Liver (tissue), 9 donors: ENCODE data around the gene METTL15. TPM values are rescaled to one million over a fixed set of nuclear protein-coding genes. Genes with fewer than 3 reads are reported as not detected.

Experiments used
- DNase-seq: peaks from one replicate; pipeline ENCODE4 v3.0.0-alpha.2; 2017; ENCODE audit warnings: low spot score
- H3K27ac ChIP-seq, 2 donors: one replicate each; pipeline ENCODE4 v1.7.0; 2013; ENCODE audit warnings: inconsistent platforms in 2 of 2, low read length in 2 of 2, control low read depth in 1 of 2, low read depth in 1 of 2, mild to moderate bottlenecking in 1 of 2
- H3K27me3 ChIP-seq, 4 donors: one replicate each; pipeline versions ENCODE4 v1.6.1 to v1.7.0; 2013; ENCODE audit warnings: low read length in 3 of 4, inconsistent platforms in 1 of 4, mild to moderate bottlenecking in 1 of 4, moderate library complexity in 1 of 4; ENCODE audit not compliant: control insufficient read depth in 4 of 4, insufficient read depth in 4 of 4
- H3K36me3 ChIP-seq, 4 donors: one replicate each; pipeline versions ENCODE4 v1.6.1 to v1.7.0; 2013; ENCODE audit warnings: low read length in 3 of 4, mild to moderate bottlenecking in 3 of 4, low read depth in 1 of 4, moderate library complexity in 1 of 4; ENCODE audit not compliant: control insufficient read depth in 4 of 4, insufficient read depth in 3 of 4
- H3K4me1 ChIP-seq, 4 donors: one replicate each; pipeline versions ENCODE4 v1.6.1 to v1.7.0; 2013; ENCODE audit warnings: low read length in 3 of 4, mild to moderate bottlenecking in 3 of 4, moderate library complexity in 1 of 4; ENCODE audit not compliant: control insufficient read depth in 4 of 4, insufficient read depth in 4 of 4
- H3K4me3 ChIP-seq, 3 donors: one replicate each; pipeline versions ENCODE4 v1.6.1 to v1.7.0; 2013; ENCODE audit warnings: low read length in 3 of 3, control low read depth in 1 of 3, low read depth in 1 of 3, mild to moderate bottlenecking in 1 of 3
- H3K9ac ChIP-seq, 2 donors: one replicate each; pipeline ENCODE4 v1.7.0; 2013; ENCODE audit warnings: low read length in 2 of 2, mild to moderate bottlenecking in 2 of 2, moderate library complexity in 2 of 2, control low read depth in 1 of 2, low read depth in 1 of 2
- H3K9me3 ChIP-seq, 4 donors: one replicate each; pipeline versions ENCODE4 v1.6.1 to v1.7.0; 2013; ENCODE audit warnings: low read length in 3 of 4; ENCODE audit not compliant: control insufficient read depth in 4 of 4
- ATF3 ChIP-seq: IDR thresholded peaks from 2 replicates; pipeline ENCODE4 v1.6.1; 2016; ENCODE audit warnings: antibody characterized with exemption
- FOXA1 ChIP-seq: IDR thresholded peaks from 2 replicates; pipeline ENCODE4 v1.6.1; 2016; ENCODE audit warnings: antibody characterized with exemption
- HNF4A ChIP-seq, 2 donors: conservative IDR thresholded peaks; 2 replicates each; pipeline ENCODE4 v1.6.1; 2016; ENCODE audit warnings: antibody characterized with exemption in 2 of 2, mild to moderate bottlenecking in 2 of 2
- JUND ChIP-seq, 2 donors: IDR thresholded peaks; 2 replicates each; pipeline ENCODE4 v1.6.1; 2016; ENCODE audit warnings: antibody characterized with exemption in 2 of 2
- MAX ChIP-seq: IDR thresholded peaks from 2 replicates; pipeline ENCODE4 v1.6.1; 2016; ENCODE audit warnings: antibody characterized with exemption
- NR2F2 ChIP-seq: IDR thresholded peaks from 2 replicates; pipeline ENCODE4 v1.6.1; 2016; ENCODE audit warnings: antibody characterized with exemption
- RAD21 ChIP-seq, 2 donors: IDR thresholded peaks; 2 replicates each; pipeline ENCODE4 v1.6.1; 2016; ENCODE audit warnings: antibody characterized with exemption in 2 of 2, mild to moderate bottlenecking in 2 of 2
- REST ChIP-seq: IDR thresholded peaks from 2 replicates; pipeline ENCODE4 v1.6.1; 2016; ENCODE audit warnings: antibody characterized with exemption, mild to moderate bottlenecking
- SP1 ChIP-seq: IDR thresholded peaks from 2 replicates; pipeline ENCODE4 v1.6.1; 2018; ENCODE audit warnings: antibody characterized with exemption, mild to moderate bottlenecking
- TAF1 ChIP-seq: conservative IDR thresholded peaks from 2 replicates; pipeline ENCODE4 v1.6.1; 2016; ENCODE audit warnings: antibody characterized with exemption, mild to moderate bottlenecking
- YY1 ChIP-seq: IDR thresholded peaks from 2 replicates; pipeline ENCODE4 v1.6.1; 2016; ENCODE audit warnings: antibody characterized with exemption, mild to moderate bottlenecking
- ZBTB33 ChIP-seq: IDR thresholded peaks from 2 replicates; pipeline ENCODE4 v1.6.1; 2016; ENCODE audit warnings: antibody characterized with exemption
- whole genome bisulfite sequencing: extraction: QIAGEN DNeasy Blood & Tissue Kit; methylation state at CpG from one replicate; pipeline ENCODE4 v1.1.7; 2013; 5-methylcytosine and 5-hydroxymethylcytosine counted together
- polyA plus RNA-seq, 2 donors: library from polyadenylated mRNA; stranded (reverse) in 1 of 2; unstranded in 1 of 2; fragments of 200-250 nt in 1 of 2; fragments of >200 nt in 1 of 2; fragmentation: Nextera tagmentation in 1 of 2; extraction: Ambion mirVana in 1 of 2; gene quantifications; one replicate each; pipeline versions ENCODE4 v1.2.1 to v1.2.3, GENCODE V29; 2013 to 2015
- total RNA-seq, 2 donors: library from RNA; depleted of rRNA; stranded (reverse); fragments of >200 nt; gene quantifications; one replicate each; pipeline ENCODE4 v1.2.3, GENCODE V29; 2014
- donor health status: healthy.
- donor health status: healthy.
- donor health status: healthy.
- donor health status: healthy.
- donor health status: healthy.

METTL15 gene
- total and polyA plus RNA-seq, 4 donors, result 4.1 to 11.5 (median 8.1) TPM

- no peak for TF ChIP-seq ZBTB33
- no peak for TF ChIP-seq RAD21 (IDR thresholded peaks at IDR 0.05)
- no peak for TF ChIP-seq YY1
- no peak for TF ChIP-seq FOXA1
- TF ChIP-seq SP1, result no peak
- TF ChIP-seq MAX, result no peak
- no peak for TF ChIP-seq NR2F2
- no peak for TF ChIP-seq TAF1
- TF ChIP-seq REST, result no peak
- no peak for TF ChIP-seq ATF3
- TF ChIP-seq JUND (IDR thresholded peaks at IDR 0.05), result no peak
- 85% methylated on average over 8 of the region's 8 CpGs for WGBS
- Histone ChIP-seq H3K9ac (no peak overlapping the region), H3K4me3 (no peak overlapping the region), H3K4me1 (no peaks in the 10 kb centered on the region), H3K9me3 (no peaks in the 10 kb centered on the region), H3K36me3 (no peaks in the 10 kb centered on the region), H3K27me3 (no peaks in the 10 kb centered on the region), H3K27ac (no peak overlapping the region)
- no peak for DNase-seq
Observed at GRCh38 chr11:28259177-28259843, 151.1 kb downstream of the METTL15 start.

GRCh38 chr11:28268925-28269324, 160.7 kb downstream of the METTL15 start:
- DNase-seq, result no peak
- Histone ChIP-seq H3K27ac (no peak overlapping the region), H3K4me3 (no peak overlapping the region), H3K27me3 (no peaks in the 10 kb centered on the region), H3K9me3 (no peaks in the 10 kb centered on the region), H3K9ac (no peak overlapping the region), H3K36me3 (no peaks in the 10 kb centered on the region), H3K4me1 (no peaks in the 10 kb centered on the region)
- TF ChIP-seq ATF3, result no peak
- TF ChIP-seq HNF4A (conservative IDR thresholded peaks at IDR 0.05), result no peak
- no peak for TF ChIP-seq JUND (IDR thresholded peaks at IDR 0.05)
- WGBS, result 98% methylated on average over 3 of the region's 3 CpGs
